Epithelial cell of proximal tubule (primary cell): ENCODE results near the gene NPBWR2. TPM values are rescaled to one million over a fixed set of nuclear protein-coding genes. Genes with fewer than 3 reads are reported as not detected.

ENCODE experiments used
- DNase-seq: peaks from one replicate; pipeline ENCODE4 v3.0.0-alpha.2; 2011; ENCODE audit warnings: low read depth
- H3K4me3 ChIP-seq: 2 replicates; pipeline ENCODE4 v1.5.1; 2011; ENCODE audit warnings: low read depth, mild to moderate bottlenecking, low read length
- total RNA-seq: library from RNA; depleted of rRNA; stranded (reverse); fragments of >200 nt; gene quantifications from 2 replicates; pipeline ENCODE4 v1.2.3, GENCODE V29; 2015
- TF ChIP-seq, protein P1 (sequence below): conservative IDR thresholded peaks from 2 replicates; pipeline ENCODE4 v1.5.1; 2012; ENCODE audit warnings: low read depth, mild to moderate bottlenecking, low read length

Gene NPBWR2
- total RNA-seq, 1 donor from 2014 or later: not detected

DNA sequence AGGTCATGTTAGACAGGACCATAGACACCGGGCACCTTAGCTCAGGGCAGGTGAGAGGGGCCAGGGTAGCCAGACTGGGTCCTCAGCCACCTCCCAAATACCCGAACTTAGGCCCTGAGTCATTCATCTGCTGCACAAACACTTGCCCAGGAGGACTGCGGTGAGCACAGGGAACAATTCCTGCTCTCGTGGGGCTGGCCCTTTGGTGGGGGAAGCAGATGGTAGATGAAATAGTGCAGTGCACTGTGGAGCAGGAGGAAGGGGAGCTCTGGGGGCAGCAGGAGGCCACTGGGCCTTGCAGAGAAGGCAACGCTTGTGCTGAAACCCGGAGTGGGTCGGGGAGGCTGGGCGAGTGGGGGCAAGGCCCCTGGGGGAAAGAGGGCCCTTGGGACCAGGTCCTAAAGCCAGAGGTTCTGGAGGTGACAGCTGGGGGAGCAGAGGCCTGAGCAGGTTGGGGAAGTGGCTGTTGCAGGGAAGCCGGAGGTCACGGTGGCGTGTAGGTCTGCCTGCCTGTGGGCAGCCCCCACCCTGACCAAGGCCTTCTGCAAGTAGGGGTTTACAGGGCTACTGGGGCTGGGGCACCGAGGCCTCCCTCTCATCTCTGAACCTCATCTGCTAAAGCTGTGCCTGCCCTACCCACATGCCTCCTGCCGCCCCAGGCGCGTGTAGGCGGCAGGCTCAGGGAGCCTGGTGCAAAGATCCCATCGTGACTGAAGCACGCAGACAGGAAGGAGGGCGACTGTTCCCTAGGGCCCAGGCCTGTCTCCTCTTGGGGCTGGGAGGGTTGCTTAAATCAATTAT lies 4.7 kb upstream of the NPBWR2 start:
- DNase-seq: no peak
- TF ChIP-seq, protein P1, sequence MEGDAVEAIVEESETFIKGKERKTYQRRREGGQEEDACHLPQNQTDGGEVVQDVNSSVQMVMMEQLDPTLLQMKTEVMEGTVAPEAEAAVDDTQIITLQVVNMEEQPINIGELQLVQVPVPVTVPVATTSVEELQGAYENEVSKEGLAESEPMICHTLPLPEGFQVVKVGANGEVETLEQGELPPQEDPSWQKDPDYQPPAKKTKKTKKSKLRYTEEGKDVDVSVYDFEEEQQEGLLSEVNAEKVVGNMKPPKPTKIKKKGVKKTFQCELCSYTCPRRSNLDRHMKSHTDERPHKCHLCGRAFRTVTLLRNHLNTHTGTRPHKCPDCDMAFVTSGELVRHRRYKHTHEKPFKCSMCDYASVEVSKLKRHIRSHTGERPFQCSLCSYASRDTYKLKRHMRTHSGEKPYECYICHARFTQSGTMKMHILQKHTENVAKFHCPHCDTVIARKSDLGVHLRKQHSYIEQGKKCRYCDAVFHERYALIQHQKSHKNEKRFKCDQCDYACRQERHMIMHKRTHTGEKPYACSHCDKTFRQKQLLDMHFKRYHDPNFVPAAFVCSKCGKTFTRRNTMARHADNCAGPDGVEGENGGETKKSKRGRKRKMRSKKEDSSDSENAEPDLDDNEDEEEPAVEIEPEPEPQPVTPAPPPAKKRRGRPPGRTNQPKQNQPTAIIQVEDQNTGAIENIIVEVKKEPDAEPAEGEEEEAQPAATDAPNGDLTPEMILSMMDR: no peak
- H3K4me3 ChIP-seq: no peak overlapping the region

DNA sequence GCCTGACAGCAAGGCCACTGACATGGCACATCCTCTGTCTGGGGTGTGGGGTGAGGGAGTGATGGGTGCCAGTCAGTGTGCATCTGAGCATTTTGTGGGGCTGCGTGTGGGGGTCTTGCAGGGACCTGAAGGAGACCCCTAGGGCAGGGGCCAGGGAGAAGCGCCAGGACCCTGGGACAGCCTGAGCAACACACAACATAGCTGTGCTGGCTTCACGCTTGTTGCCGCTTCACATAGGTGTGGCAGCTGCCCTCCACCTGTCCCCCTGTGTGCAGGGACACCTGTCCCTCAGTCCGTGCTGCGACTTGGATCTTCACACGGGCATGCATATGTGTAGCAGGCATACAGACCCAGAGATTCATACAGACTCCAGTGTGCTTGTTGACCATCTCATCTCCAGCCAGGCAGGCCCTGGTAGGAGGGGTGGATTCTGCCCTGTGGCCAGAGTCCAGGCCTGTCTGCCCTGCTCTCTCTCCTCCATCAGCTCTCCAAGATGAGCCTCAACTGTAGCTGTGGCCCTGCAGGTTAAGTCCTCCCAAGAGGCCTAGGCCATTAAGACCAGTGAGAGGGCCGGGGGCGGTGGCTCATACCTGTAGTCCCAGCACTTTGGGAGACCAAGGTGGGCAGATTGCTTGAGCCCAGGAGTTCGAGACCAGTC lies 3.2 kb upstream of the NPBWR2 start:
- TF ChIP-seq, protein P1: no peak
- no peak overlapping the region for H3K4me3 ChIP-seq
- DNase-seq: no peak

DNA sequence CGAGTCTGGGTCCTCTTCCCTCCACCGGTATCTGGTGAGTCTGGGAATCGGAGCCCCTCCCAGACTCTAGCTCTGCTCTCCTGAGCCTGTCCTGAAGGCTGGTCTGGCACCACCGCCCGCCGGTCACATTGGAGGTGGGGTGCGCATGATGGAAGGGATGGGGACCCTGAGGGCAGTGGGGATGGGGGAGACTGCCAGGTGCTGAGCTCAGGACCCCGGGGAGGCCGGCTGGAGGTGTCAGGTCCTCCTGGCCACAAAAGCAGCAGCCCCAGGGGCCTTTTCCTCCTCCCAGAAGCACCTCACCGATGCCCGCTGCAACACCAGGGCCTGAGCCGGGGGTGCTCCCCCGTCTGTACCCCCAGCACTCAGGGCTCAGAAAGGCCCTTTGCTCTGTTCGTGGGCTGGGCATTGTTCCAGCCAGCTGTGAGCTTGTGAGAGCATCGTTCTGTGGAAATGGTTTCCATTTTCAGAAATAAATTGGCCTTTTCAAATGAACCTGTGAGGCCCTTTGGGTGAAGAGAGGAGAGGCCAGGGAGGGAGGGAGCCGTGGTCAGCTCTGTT lies 2.5 kb upstream of the NPBWR2 start:
- no peak overlapping the region for H3K4me3 ChIP-seq
- TF ChIP-seq, protein P1: no peak
- DNase-seq: no peak

DNA sequence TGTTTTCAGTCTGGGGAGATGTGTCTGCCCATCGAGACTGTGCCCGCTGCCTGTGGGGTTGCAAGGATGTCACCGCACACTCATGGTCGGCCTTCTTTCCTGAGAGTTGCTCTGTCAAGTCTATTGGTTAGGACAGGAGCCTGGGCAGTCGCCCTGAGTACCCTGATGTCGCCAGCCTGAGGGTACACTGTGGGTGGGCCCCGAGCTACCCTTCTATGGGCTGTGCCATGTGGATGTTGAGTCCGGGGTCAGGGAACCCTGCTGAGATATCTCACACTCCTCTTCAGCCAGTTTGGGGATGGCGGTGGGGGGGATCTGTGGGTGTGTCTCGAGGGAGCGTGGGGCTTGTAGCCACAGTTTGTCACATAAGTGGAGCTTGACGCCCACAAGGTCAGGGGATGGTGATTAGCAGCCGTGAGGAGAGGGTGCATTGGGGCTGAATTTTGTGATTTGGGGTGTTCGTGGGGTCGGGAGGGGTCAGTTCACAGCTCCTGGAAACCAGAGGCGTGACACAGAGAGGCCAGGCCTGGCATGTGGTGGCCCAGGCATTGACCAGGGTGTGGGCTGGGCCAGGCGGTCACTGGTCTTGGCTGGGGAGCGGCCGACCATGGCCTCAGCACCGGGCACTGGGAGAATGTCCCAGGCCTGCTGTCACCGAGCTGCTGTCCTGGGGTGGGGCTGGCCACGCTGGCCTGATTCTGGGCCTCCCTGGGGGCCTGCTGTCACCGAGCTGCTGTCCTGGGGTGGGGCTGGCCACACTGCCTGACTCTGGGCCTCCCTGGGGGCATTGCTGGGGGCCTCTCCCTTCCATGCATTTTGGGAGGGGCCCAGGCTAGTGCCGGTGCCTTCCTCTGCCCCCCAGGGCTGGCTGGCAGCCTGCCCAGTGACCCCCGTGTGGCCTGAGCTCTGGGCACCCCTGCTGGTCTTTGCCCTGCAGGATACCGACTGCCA lies 1.6 kb upstream of the NPBWR2 start:
- DNase-seq: no peak
- no peak overlapping the region for H3K4me3 ChIP-seq
- TF ChIP-seq, protein P1: no peak

DNA sequence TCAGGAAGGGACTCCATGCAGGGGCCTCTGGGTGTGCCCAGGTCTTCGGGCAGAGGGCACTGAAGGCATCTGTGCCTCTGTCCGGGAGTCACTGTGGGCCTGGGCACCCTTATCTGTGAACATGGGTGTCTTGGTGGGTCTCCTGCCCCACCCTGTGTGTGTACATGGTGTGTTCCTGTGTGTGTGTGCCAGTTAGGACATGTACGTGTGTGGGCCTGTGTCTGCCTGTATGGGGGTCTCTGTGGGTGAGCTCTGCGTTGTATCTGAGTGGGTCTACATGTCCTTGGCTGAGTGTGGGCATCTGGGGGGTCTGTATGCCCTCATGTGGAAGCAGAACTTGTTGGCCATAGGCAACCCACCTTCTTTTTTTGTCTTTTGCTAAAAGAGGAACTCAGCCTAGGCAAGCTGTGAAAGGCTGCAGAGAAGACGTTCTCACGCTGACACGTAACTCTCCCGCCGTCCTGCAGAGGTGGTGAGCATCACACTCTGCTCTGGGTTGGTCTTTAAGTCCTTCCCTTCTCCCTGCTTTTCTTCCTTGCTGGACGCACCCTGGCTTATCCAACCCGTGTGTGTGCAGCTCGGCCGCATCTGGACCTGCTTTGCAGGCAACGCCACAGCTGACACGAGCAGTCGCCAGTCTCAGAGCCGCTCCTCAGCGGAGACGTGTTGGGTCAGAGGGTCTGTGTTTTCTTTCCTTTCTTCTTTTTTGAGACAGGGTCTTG lies 532 bp upstream of the NPBWR2 start:
- H3K4me3 ChIP-seq: no peak overlapping the region
- DNase-seq: no peak
- TF ChIP-seq, protein P1: no peak

DNA sequence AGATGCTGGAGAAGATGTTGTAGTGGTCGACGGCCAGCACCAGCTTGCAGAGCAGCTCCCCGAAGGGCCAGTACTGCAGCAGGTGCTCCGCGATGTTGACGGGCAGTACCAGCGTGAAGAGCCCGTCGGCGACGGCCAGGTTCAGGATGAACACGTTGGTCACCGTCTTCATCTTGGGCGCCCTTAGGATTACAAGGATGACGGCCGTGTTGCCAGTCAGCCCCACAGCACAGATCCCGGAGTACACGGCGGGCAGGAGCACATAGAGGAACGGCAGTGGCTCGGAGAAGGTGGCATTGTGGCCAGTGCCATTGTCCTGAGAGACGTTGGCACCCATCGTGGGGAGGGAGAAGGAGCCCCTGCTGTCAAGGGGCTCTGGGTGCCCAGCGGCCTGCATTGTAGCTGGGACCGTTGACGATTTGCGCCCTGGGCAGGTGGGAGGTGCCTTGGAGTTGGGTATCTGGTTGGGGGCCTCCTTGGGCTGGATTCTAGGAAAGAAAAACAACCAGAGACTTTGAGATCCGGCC lies 867 bp downstream of the NPBWR2 start:
- H3K4me3 ChIP-seq: no peak overlapping the region

More for the DNA sequence above, 867 bp downstream of the NPBWR2 start:
- TF ChIP-seq, protein P1: no peak
- DNase-seq: no peak
